Measurements from ENCODE around the gene COG1.

DNA sequence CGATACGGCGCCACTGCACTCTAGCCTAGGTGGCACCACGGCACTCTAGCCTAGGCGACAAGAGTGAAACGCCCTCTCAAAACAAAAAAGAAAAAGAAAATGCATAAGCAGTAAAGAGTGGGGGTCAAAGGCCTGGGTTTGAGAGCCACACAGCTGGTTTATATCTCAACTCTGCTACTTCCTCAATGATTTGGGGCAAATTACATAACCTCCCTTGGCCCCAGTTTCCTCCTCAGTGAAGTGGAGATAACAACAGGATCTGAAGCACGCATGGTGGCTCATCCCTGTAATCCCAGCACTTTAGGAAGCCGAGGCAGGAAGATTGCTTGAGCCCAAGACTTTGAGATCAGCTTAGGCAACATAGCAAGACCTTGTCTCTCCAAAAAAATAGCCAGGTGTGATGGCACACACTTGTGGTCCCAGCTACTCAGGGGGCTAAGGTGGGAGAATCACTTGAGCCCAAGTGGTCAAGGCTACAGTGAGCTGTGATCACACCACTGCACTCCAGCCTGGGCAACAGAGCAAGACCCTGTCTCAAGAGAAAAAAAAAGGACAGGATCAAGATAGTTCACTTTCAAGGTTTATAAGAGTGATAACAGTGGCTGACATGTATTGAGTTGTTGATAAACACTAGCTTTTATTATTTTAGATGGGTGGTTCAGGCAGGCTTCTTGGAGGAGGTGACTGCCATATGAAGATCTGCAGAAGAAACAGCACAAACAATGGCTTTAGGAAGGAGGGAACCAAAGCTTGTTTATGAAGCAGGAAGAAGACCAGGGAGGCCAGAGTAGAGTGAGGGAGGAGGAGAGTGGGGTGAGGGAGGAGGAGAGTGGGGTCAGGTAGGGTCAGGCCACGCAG lies 8.5 kb upstream of the COG1 start:
- TF ChIP-seq SMARCB1 (IDR thresholded peaks at IDR 0.05; ENCODE audit: insufficient read length, low read depth) (no peak), MYC (IDR thresholded peaks at IDR 0.05; ENCODE audit: low read depth, low read length) (no peak), MYC (CRISPR knock-in tag; IDR thresholded peaks at IDR 0.05; ENCODE audit: borderline replicate concordance, low read depth) (no peak), NFIC (IDR thresholded peaks at IDR 0.05) (no peak), KLF16 (IDR thresholded peaks at IDR 0.05) (no peak)
- TF ChIP-seq, protein P1, sequence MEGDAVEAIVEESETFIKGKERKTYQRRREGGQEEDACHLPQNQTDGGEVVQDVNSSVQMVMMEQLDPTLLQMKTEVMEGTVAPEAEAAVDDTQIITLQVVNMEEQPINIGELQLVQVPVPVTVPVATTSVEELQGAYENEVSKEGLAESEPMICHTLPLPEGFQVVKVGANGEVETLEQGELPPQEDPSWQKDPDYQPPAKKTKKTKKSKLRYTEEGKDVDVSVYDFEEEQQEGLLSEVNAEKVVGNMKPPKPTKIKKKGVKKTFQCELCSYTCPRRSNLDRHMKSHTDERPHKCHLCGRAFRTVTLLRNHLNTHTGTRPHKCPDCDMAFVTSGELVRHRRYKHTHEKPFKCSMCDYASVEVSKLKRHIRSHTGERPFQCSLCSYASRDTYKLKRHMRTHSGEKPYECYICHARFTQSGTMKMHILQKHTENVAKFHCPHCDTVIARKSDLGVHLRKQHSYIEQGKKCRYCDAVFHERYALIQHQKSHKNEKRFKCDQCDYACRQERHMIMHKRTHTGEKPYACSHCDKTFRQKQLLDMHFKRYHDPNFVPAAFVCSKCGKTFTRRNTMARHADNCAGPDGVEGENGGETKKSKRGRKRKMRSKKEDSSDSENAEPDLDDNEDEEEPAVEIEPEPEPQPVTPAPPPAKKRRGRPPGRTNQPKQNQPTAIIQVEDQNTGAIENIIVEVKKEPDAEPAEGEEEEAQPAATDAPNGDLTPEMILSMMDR (IDR thresholded peaks at IDR 0.05 in 2 of 3, conservative IDR thresholded peaks at IDR 0.05 in 1 of 3; ENCODE audit: insufficient read depth in 2 of 3, low read depth in 1 of 3, low read length in 3 of 3) = no peak
- TF ChIP-seq, protein P2, sequence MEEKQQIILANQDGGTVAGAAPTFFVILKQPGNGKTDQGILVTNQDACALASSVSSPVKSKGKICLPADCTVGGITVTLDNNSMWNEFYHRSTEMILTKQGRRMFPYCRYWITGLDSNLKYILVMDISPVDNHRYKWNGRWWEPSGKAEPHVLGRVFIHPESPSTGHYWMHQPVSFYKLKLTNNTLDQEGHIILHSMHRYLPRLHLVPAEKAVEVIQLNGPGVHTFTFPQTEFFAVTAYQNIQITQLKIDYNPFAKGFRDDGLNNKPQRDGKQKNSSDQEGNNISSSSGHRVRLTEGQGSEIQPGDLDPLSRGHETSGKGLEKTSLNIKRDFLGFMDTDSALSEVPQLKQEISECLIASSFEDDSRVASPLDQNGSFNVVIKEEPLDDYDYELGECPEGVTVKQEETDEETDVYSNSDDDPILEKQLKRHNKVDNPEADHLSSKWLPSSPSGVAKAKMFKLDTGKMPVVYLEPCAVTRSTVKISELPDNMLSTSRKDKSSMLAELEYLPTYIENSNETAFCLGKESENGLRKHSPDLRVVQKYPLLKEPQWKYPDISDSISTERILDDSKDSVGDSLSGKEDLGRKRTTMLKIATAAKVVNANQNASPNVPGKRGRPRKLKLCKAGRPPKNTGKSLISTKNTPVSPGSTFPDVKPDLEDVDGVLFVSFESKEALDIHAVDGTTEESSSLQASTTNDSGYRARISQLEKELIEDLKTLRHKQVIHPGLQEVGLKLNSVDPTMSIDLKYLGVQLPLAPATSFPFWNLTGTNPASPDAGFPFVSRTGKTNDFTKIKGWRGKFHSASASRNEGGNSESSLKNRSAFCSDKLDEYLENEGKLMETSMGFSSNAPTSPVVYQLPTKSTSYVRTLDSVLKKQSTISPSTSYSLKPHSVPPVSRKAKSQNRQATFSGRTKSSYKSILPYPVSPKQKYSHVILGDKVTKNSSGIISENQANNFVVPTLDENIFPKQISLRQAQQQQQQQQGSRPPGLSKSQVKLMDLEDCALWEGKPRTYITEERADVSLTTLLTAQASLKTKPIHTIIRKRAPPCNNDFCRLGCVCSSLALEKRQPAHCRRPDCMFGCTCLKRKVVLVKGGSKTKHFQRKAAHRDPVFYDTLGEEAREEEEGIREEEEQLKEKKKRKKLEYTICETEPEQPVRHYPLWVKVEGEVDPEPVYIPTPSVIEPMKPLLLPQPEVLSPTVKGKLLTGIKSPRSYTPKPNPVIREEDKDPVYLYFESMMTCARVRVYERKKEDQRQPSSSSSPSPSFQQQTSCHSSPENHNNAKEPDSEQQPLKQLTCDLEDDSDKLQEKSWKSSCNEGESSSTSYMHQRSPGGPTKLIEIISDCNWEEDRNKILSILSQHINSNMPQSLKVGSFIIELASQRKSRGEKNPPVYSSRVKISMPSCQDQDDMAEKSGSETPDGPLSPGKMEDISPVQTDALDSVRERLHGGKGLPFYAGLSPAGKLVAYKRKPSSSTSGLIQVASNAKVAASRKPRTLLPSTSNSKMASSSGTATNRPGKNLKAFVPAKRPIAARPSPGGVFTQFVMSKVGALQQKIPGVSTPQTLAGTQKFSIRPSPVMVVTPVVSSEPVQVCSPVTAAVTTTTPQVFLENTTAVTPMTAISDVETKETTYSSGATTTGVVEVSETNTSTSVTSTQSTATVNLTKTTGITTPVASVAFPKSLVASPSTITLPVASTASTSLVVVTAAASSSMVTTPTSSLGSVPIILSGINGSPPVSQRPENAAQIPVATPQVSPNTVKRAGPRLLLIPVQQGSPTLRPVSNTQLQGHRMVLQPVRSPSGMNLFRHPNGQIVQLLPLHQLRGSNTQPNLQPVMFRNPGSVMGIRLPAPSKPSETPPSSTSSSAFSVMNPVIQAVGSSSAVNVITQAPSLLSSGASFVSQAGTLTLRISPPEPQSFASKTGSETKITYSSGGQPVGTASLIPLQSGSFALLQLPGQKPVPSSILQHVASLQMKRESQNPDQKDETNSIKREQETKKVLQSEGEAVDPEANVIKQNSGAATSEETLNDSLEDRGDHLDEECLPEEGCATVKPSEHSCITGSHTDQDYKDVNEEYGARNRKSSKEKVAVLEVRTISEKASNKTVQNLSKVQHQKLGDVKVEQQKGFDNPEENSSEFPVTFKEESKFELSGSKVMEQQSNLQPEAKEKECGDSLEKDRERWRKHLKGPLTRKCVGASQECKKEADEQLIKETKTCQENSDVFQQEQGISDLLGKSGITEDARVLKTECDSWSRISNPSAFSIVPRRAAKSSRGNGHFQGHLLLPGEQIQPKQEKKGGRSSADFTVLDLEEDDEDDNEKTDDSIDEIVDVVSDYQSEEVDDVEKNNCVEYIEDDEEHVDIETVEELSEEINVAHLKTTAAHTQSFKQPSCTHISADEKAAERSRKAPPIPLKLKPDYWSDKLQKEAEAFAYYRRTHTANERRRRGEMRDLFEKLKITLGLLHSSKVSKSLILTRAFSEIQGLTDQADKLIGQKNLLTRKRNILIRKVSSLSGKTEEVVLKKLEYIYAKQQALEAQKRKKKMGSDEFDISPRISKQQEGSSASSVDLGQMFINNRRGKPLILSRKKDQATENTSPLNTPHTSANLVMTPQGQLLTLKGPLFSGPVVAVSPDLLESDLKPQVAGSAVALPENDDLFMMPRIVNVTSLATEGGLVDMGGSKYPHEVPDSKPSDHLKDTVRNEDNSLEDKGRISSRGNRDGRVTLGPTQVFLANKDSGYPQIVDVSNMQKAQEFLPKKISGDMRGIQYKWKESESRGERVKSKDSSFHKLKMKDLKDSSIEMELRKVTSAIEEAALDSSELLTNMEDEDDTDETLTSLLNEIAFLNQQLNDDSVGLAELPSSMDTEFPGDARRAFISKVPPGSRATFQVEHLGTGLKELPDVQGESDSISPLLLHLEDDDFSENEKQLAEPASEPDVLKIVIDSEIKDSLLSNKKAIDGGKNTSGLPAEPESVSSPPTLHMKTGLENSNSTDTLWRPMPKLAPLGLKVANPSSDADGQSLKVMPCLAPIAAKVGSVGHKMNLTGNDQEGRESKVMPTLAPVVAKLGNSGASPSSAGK (IDR thresholded peaks at IDR 0.05) = no peak
- TF ChIP-seq, protein P3, sequence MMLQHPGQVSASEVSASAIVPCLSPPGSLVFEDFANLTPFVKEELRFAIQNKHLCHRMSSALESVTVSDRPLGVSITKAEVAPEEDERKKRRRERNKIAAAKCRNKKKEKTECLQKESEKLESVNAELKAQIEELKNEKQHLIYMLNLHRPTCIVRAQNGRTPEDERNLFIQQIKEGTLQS (IDR thresholded peaks at IDR 0.05) = no peak
- TF ChIP-seq, protein P3 (CRISPR knock-in tag; conservative IDR thresholded peaks at IDR 0.05) = no peak

Measured in K562 (cell line).